ENCODE results near the gene TSPAN5. TPM values are rescaled to one million over a fixed set of nuclear protein-coding genes. Genes with fewer than 3 reads are reported as not detected.
A peak's percentile ranks its signal among the peaks of the same experiment; 100 is the strongest.
"Not testable (repeated sequence)": the region's sequence is repeated elsewhere in the genome, so short reads cannot be mapped to it uniquely, and the experiment has no call there.

The TSPAN5 gene
- polyA plus RNA-seq, 3 donors from 2014 or later, result 21.9 to 37.8 (median 27.2) TPM

DNA sequence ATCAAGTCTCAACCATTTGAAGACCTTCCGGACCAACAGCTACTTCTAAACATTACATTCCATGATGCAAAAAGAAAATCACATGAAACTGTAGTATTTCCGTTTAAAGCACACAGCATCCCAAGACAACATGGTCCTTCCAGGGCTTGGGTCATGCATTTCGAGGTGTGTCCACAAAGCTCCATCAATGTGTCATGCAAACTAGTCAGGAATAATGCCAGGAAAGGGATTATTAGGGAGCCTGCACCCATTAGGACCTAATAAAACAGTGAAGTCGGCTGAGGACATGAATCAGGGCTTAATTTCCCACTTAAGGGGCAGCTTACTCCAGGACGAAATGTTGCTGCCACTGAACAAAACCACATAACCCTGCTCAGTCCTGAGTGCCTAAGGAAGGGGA, 177.9 kb downstream of the TSPAN5 start:
- peaks cover 11 to 27% (median 20%) of the 10 kb centered on the region in 3 donors for H3K36me3 Mint-ChIP-seq
- H3K4me1 Mint-ChIP-seq, result no peaks in the 10 kb centered on the region
- H3K27me3 Mint-ChIP-seq (ENCODE audit: low read depth in 3 of 3), result no peaks in the 10 kb centered on the region
- DNase-seq, result no peak
- no peak overlapping the region for H3K4me3 Mint-ChIP-seq
- H3K9me3 Mint-ChIP-seq, result no peaks in the 10 kb centered on the region
- no peak overlapping the region for H3K27ac Mint-ChIP-seq

DNA sequence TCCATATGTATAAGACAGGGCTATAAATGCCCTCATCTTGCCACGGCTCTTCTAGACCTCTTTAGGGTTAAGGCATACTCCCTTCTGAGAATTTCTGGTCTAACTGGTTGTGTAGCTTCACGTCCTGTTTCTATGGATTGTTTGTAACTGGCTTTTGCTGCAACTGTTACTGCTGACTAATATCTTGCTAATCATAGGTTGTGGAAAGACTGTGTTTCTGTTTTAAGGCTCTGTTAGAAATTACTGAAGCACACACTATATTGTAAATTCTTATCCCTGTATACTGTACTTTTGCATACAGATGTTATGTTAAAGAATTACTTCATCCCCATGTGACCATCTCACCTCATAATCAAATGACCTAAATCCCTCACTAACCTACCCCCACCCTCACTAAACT, 178.8 kb downstream of the TSPAN5 start:
- not testable (repeated sequence) for H3K4me1 Mint-ChIP-seq, DNase-seq

DNA sequence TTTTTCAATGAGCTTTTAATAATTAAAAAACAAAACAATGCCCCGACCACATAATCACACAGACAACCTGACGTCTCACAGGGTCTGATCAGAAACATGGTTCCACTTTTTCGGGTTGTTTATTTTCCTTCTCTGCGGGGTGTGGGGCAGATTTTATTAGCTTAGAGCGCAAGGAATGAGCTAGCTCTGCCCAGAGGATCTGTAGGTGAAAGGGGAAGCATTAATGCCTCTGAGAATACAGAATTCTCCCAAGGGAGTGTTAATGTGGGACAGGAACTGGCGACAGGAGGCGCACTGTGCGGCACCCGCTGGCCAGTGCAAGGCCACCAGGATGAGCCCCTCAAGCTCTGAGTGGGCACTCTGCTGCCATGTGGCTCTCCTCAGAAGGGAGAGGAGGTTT, 181.5 kb downstream of the TSPAN5 start:
- peaks cover 4 to 9% of the 10 kb centered on the region in 2 donors for H3K4me1 Mint-ChIP-seq
- peaks cover 20 to 49% (median 26%) of the 10 kb centered on the region in 3 donors for H3K36me3 Mint-ChIP-seq
- no peaks in the 10 kb centered on the region for H3K9me3 Mint-ChIP-seq
- peak overlapping the region in 1 of 6 donors; percentile 8 for H3K27ac Mint-ChIP-seq
- H3K4me3 Mint-ChIP-seq, result no peak overlapping the region
- peaks cover 0 to 1% (median 1%) of the 10 kb centered on the region in 3 donors for H3K27me3 Mint-ChIP-seq (ENCODE audit: low read depth in 3 of 3)
- DNase-seq, result no peak

More for the DNA sequence above, 178.8 kb downstream of the TSPAN5 start:
- H3K9me3 Mint-ChIP-seq; H3K27me3 Mint-ChIP-seq (ENCODE audit: low read depth in 3 of 3); H3K4me3 Mint-ChIP-seq; H3K27ac Mint-ChIP-seq: not testable (repeated sequence)
- H3K36me3 Mint-ChIP-seq, result peaks cover 15 to 31% (median 22%) of the 10 kb centered on the region in 3 donors

DNA sequence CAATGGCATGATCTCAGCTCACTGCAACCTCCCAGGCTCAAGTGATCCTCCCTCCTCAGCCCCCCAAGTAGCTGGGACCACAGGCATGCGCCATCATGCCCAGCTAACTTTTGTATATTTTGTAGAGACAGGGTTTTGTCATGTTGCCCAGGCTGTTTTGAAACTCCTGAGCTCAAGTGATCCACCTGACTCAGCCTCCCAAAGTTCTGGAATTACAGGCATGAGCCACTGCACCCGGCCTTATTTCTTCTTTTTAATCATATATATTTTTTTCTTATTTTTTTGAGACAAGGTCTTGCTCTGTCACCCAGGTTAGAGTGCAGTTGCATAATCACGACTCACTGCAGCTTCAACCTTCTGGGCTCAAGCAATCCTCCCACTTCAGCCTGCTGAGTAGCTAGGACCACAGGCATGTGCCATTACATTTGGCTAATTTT, 184.0 kb downstream of the TSPAN5 start:
- Mint-ChIP-seq H3K36me3 (peaks cover 20 to 53% (median 42%) of the 10 kb centered on the region in 3 donors), H3K9me3 (no peaks in the 10 kb centered on the region), H3K4me1 (peaks cover 29 to 34% of the 10 kb centered on the region in 2 donors), H3K27me3 (ENCODE audit: low read depth in 3 of 3) (peaks cover 0 to 1% (median 1%) of the 10 kb centered on the region in 3 donors), H3K27ac (peak overlapping the region in 2 of 6 donors; percentile 7 to 68), H3K4me3 (no peak overlapping the region)
- no peak for DNase-seq

GRCh38 chr4:98473046-98473445, 185.4 kb downstream of the TSPAN5 start:
- Mint-ChIP-seq H3K4me3 (no peak overlapping the region), H3K36me3 (peaks cover 15 to 43% (median 38%) of the 10 kb centered on the region in 3 donors), H3K9me3 (no peaks in the 10 kb centered on the region)

DNA sequence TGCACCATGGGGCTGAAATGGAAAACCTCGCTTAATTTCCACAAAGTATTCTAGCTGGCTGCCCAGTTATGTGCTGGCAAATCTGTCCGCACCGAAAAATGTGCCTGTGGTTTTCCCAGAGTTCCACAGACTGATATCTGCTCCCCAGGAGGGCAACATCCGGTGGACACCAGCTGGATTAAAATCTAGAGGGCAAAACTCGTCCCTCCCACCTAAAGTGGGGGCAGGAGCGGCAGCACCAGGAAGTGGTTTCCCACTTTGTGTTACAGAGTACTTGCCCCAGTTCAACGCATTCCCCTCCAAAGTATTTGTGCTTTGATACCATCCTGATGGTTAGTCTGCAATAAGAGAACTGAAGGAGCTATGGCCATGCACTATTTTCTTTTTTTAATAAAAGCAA, 187.6 kb downstream of the TSPAN5 start:
- Mint-ChIP-seq H3K36me3 (peaks cover 10 to 35% (median 33%) of the 10 kb centered on the region in 3 donors), H3K4me1 (peaks cover 45 to 55% of the 10 kb centered on the region in 2 donors), H3K27me3 (ENCODE audit: low read depth in 3 of 3) (peaks cover 0 to 1% (median 1%) of the 10 kb centered on the region in 3 donors), H3K9me3 (no peaks in the 10 kb centered on the region), H3K27ac (peak overlapping the region in 5 of 6 donors; percentile 35 to 80 (median 68)), H3K4me3 (peak overlapping the region; percentile 33 to 75 (median 55))
- DNase-seq, result peak; percentile 15 to 24 (median 18)

More at GRCh38 chr4:98473046-98473445, 185.4 kb downstream of the TSPAN5 start:
- H3K27ac Mint-ChIP-seq, result peak overlapping the region in 2 of 6 donors; percentile 14 to 36
- H3K27me3 Mint-ChIP-seq (ENCODE audit: low read depth in 3 of 3), result peaks cover 0 to 1% (median 1%) of the 10 kb centered on the region in 3 donors
- H3K4me1 Mint-ChIP-seq, result peaks cover 34 to 44% of the 10 kb centered on the region in 2 donors
- no peak for DNase-seq

- H3K27ac Mint-ChIP-seq, result peak overlapping the region; percentile 26 to 80 (median 66)
- peak overlapping the region; percentile 33 to 75 (median 55) for H3K4me3 Mint-ChIP-seq
- no peaks in the 10 kb centered on the region for H3K9me3 Mint-ChIP-seq
- no peak for DNase-seq
- peaks cover 8 to 33% (median 31%) of the 10 kb centered on the region in 3 donors for H3K36me3 Mint-ChIP-seq
- H3K27me3 Mint-ChIP-seq (ENCODE audit: low read depth in 3 of 3), result peaks cover 0 to 1% (median 1%) of the 10 kb centered on the region in 3 donors
- peaks cover 45 to 55% of the 10 kb centered on the region in 2 donors for H3K4me1 Mint-ChIP-seq
These were observed 188.0 kb downstream of the TSPAN5 start for GRCh38 chr4:98470366-98470765.

- Mint-ChIP-seq H3K4me3 (peak overlapping the region; percentile 33 to 75 (median 55)), H3K36me3 (peaks cover 6 to 27% (median 26%) of the 10 kb centered on the region in 3 donors), H3K27me3 (ENCODE audit: low read depth in 3 of 3) (peaks cover 0 to 1% (median 1%) of the 10 kb centered on the region in 3 donors), H3K27ac (peak overlapping the region; percentile 1 to 84 (median 66)), H3K9me3 (no peaks in the 10 kb centered on the region), H3K4me1 (peaks cover 45 to 55% of the 10 kb centered on the region in 2 donors)
- DNase-seq, result no peak
These were observed 188.6 kb downstream of the TSPAN5 start for GRCh38 chr4:98469771-98470170.

DNA sequence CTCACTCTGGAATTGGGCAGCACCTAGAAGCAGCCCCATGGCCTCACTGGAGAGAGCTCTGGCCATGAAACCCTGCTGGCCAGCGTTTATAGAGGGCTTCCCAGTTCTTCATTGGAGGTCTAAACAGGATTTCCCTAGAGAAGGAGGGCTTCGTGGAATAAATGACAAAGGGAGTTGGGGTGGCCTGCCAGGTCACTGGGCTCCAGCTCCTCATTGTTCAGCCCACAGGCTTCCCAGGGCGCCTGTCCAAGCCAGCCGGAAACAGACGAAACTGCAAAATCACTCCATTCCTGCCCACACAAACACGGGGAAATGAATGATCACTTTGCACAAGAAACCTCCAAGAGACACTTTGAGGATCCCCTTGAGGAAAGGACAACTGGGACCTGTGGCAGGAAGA, 189.7 kb downstream of the TSPAN5 start:
- H3K36me3 Mint-ChIP-seq, result peaks cover 6 to 26% (median 21%) of the 10 kb centered on the region in 3 donors

DNA sequence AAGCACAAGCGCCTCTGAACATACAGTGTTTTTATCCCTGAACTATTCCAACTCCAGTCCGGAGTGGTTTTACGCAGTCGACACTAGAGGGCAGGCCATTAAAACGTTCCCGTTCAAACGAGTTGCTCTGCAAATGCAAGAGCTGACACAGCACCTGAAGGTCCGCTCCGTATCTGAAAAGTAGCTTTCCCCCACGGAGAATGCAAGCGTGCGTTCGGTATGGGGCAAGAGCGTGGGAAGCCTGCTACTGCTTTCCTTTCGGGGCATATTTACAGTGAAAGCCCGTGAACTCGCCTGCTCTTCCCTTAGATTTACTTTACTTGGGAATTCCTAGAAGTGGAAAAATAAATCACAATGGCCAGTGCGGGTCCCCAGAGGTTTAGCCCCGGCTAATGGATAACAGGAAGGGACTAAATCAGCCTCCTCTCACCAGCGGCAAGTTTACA, 190.8 kb downstream of the TSPAN5 start:
- Mint-ChIP-seq H3K27ac (peak overlapping the region in 5 of 6 donors; percentile 2 to 88 (median 64)), H3K4me1 (peaks cover 43 to 51% of the 10 kb centered on the region in 2 donors), H3K27me3 (ENCODE audit: low read depth in 3 of 3) (no peaks in the 10 kb centered on the region), H3K4me3 (peak overlapping the region; percentile 82 to 88 (median 83)), H3K9me3 (no peaks in the 10 kb centered on the region), H3K36me3 (peaks cover 1 to 24% (median 16%) of the 10 kb centered on the region in 3 donors)
- DNase-seq, result peak; percentile 60 to 68 (median 67)

More for the DNA sequence above, 189.7 kb downstream of the TSPAN5 start:
- peak overlapping the region in 1 of 5 donors; percentile 14 for H3K4me3 Mint-ChIP-seq
- H3K9me3 Mint-ChIP-seq, result no peaks in the 10 kb centered on the region
- DNase-seq, result no peak
- H3K4me1 Mint-ChIP-seq, result peaks cover 45 to 55% of the 10 kb centered on the region in 2 donors
- peaks cover 0 to 1% (median under 1%) of the 10 kb centered on the region in 3 donors for H3K27me3 Mint-ChIP-seq (ENCODE audit: low read depth in 3 of 3)
- peak overlapping the region in 1 of 6 donors; percentile 38 for H3K27ac Mint-ChIP-seq

DNA sequence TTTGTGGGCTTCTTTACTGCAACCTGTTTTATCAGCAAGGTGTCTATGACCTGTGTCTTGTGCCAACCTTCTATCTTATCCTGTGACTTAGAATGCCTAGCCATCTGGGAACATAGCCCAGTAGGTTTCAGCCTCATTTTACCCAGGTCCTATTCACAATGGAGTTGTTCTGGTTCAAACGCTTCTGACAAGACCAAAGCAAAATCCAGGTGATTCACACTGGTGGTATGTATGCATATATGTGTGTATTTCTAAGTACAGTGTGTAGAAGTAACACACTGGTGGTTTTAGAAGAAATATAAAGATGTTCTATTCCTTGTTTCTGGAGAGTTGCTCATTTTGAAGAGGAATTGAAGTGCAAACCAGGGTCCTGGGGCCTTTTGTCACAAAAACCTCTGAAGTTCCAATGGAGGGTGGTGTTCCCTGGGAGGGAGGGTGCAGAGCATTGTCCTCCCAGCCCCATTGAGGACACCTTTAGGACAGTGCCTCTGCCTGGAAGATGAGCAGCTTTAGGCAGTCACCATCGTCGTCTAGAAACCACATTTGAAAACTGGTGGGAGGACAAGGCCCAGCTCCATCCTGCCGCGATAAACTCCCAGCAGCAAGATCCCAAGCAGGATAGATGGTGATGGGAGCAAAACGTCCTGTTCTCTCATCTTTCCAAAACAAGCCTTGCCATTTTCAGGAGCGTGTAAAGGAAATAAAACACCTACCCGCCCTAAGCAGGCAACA, 191.4 kb downstream of the TSPAN5 start:
- Mint-ChIP-seq H3K36me3 (peaks cover 0 to 17% (median 10%) of the 10 kb centered on the region in 3 donors), H3K4me1 (peaks cover 41 to 47% of the 10 kb centered on the region in 2 donors), H3K27me3 (ENCODE audit: low read depth in 3 of 3) (no peaks in the 10 kb centered on the region), H3K9me3 (no peaks in the 10 kb centered on the region), H3K4me3 (peak overlapping the region; percentile 48 to 88 (median 83)), H3K27ac (peak overlapping the region in 1 of 6 donors; percentile 64)
- no peak for DNase-seq

DNA sequence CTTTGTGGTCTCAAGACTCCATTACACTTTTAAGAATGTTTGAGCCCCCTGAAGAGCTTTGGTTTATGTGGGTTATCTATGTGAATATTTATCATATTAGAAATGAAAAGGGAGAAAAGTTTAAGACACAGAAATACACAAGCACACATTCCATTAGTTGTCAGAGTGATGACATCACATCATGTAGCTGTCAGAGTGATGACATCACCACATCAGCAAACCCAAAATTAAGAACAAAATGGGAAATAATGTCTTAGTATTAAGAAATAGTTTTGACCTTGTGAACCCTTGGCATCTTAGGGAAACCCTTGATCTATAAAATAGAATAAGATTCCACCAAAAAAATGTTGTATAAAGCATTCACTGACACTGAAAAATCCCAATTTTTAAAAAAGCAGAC, 195.9 kb downstream of the TSPAN5 start:
- no peak for DNase-seq

DNA sequence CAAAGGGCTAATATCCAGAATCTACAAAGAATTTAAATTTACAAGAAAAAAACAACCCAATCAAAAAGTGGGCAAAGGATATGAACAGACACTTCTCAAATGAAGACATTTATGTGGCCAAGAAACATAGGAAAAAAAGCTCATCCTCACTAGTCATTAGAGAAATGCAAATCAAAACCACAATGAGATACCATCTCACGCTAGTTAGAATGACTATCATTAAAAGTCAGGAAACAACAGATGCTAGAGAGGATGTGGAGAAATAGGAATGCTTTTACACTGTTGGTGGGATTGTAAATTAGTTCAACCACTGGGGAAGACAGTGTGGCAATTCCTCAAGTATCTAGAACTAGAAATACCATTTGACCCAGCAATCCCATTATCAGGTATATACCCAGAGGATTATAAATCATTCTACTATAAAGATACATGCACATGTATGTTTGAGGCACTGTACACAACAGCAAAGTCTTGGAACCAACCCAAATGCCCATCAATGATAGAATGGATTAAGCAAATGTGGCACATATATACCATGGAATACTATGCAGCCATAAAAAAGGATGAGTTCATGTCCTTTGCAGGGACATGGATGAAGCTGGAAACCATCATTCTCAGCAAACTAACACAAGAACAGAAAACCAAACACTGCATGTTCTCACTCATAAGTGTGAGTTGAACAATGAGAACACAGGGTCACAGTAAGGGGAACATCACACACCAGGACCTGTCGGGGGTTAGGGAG, 197.1 kb downstream of the TSPAN5 start:
- DNase-seq; H3K4me3 Mint-ChIP-seq; H3K9me3 Mint-ChIP-seq; H3K27me3 Mint-ChIP-seq (ENCODE audit: low read depth in 3 of 3); H3K27ac Mint-ChIP-seq; H3K4me1 Mint-ChIP-seq: not testable (repeated sequence)
- peaks cover 0 to 12% (median 5%) of the 10 kb centered on the region in 3 donors for H3K36me3 Mint-ChIP-seq

More for the DNA sequence above, 195.9 kb downstream of the TSPAN5 start:
- H3K4me1 Mint-ChIP-seq, result peaks cover 6 to 8% of the 10 kb centered on the region in 2 donors
- peaks cover 0 to 6% (median 0%) of the 10 kb centered on the region in 3 donors for H3K36me3 Mint-ChIP-seq
- peaks cover 0 to 2% (median 0%) of the 10 kb centered on the region in 6 donors for H3K9me3 Mint-ChIP-seq
- H3K27ac Mint-ChIP-seq, result no peak overlapping the region
- peaks cover 0 to 2% (median 0%) of the 10 kb centered on the region in 3 donors for H3K27me3 Mint-ChIP-seq (ENCODE audit: low read depth in 3 of 3)
- no peak overlapping the region for H3K4me3 Mint-ChIP-seq
